HEK293T (cell line): ENCODE results near the gene PRR29.

Source experiments
- BHLHE40 ChIP-seq: fragments of 450-650 bp; IDR thresholded peaks from 2 replicates; pipeline ENCODE4 v1.6.1; 2016; ENCODE audit warnings: mild to moderate bottlenecking, moderate library complexity, borderline replicate concordance
- FOXA1 ChIP-seq: fragments of 450-650 bp; IDR thresholded peaks from 2 replicates; pipeline ENCODE4 v1.6.1; 2016; ENCODE audit warnings: mild to moderate bottlenecking
- PKNOX1 ChIP-seq: fragments of 450-650 bp; IDR thresholded peaks from 2 replicates; pipeline ENCODE4 v1.6.1; 2016
- TARDBP ChIP-seq: fragments of 450-650 bp; IDR thresholded peaks from 2 replicates; pipeline ENCODE4 v1.6.1; 2016

DNA sequence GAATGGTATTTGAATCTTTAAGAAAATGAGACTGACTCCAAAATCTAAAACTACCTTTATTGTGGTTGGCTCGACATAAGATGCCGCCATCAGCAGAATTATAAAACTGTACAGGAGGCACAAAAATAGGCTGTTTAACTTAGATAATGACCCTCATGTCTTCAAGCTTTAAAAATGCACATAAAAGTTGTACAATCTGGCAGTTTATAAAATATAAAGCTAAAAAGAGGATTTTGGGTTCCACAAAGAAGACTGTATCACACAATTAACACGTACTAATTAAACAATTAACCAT lies 40.9 kb downstream of the PRR29 start:
- no peak for TF ChIP-seq FOXA1
- TF ChIP-seq TARDBP, result no peak
- no peak for TF ChIP-seq PKNOX1
- TF ChIP-seq BHLHE40, result no peak
